ENCODE data around the gene COX6A2. TPM values are rescaled to one million over a fixed set of nuclear protein-coding genes. Genes with fewer than 3 reads are reported as not detected.
A peak's percentile ranks its signal among the peaks of the same experiment; 100 is the strongest.

COX6A2 gene
- total and polyA plus RNA-seq, 2 experiments from 2014 or later, result 1.7 TPM; not detected in 1

DNA sequence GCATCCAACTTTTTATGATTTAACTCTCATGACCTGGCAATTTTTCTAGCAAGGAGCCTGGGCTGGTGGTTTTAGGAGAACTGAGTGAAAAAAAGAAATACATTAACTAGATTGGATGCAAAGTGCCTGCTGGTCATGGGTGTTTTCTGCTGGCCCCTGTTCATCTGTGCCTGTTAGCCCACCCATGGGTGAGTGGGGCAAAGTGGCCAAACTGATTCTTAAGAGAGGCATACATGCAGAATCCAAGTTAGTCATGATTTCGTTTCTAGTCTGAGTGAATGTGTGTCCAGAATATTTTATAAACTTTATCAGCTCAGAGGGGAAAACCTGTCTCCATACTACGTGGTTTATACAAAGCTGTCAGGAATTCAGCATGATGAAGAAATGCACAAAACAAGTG is 39.6 kb downstream of the COX6A2 start:
- Histone ChIP-seq H3K36me3 (replicated peaks; ENCODE audit: insufficient read depth, low read depth) (no peaks in the 10 kb centered on the region), H3K27me3 (no peaks in the 10 kb centered on the region), H3K9me3 (ENCODE audit: low read depth) (no peaks in the 10 kb centered on the region), H3K4me3 (no peak overlapping the region), H2AFZ (no peak overlapping the region), H3K9me2 (replicated peaks; ENCODE audit: insufficient read depth) (no peaks in the 10 kb centered on the region), H3K27ac (no peak overlapping the region), H3K79me2 (no peaks in the 10 kb centered on the region), H3K4me2 (no peak overlapping the region), H3K4me1 (ENCODE audit: insufficient read depth) (no peaks in the 10 kb centered on the region), H4K20me1 (ENCODE audit: insufficient read depth, poor library complexity, severe bottlenecking) (no peaks in the 10 kb centered on the region)
- WGBS (ENCODE audit: low lambda C conversion rate, missing lambda C conversion rate), result 73% methylated on average over 2 of the region's 2 CpGs
- no peak for DNase-seq (ENCODE audit: low spot score)
- TF ChIP-seq, protein P1, sequence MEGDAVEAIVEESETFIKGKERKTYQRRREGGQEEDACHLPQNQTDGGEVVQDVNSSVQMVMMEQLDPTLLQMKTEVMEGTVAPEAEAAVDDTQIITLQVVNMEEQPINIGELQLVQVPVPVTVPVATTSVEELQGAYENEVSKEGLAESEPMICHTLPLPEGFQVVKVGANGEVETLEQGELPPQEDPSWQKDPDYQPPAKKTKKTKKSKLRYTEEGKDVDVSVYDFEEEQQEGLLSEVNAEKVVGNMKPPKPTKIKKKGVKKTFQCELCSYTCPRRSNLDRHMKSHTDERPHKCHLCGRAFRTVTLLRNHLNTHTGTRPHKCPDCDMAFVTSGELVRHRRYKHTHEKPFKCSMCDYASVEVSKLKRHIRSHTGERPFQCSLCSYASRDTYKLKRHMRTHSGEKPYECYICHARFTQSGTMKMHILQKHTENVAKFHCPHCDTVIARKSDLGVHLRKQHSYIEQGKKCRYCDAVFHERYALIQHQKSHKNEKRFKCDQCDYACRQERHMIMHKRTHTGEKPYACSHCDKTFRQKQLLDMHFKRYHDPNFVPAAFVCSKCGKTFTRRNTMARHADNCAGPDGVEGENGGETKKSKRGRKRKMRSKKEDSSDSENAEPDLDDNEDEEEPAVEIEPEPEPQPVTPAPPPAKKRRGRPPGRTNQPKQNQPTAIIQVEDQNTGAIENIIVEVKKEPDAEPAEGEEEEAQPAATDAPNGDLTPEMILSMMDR (IDR thresholded peaks at IDR 0.05; ENCODE audit: poor library complexity), result no peak
- TF ChIP-seq EZH2 (IDR thresholded peaks at IDR 0.05; ENCODE audit: borderline replicate concordance) (no peak), EZH2phosphoT487 (IDR thresholded peaks at IDR 0.05; ENCODE audit: low read depth, severe bottlenecking, unreplicated experiment) (no peak)

- Histone ChIP-seq H3K27ac (peak overlapping the region; percentile 30), H3K36me3 (replicated peaks; ENCODE audit: insufficient read depth, low read depth) (no peaks in the 10 kb centered on the region), H3K4me2 (no peak overlapping the region), H3K4me3 (no peak overlapping the region), H2AFZ (no peak overlapping the region), H3K9me3 (ENCODE audit: low read depth) (no peaks in the 10 kb centered on the region), H3K79me2 (no peaks in the 10 kb centered on the region), H3K9me2 (replicated peaks; ENCODE audit: insufficient read depth) (no peaks in the 10 kb centered on the region), H3K27me3 (no peaks in the 10 kb centered on the region), H3K4me1 (ENCODE audit: insufficient read depth) (no peaks in the 10 kb centered on the region), H4K20me1 (ENCODE audit: insufficient read depth, poor library complexity, severe bottlenecking) (no peaks in the 10 kb centered on the region)
- TF ChIP-seq EZH2 (IDR thresholded peaks at IDR 0.05; ENCODE audit: borderline replicate concordance) (no peak), EZH2phosphoT487 (IDR thresholded peaks at IDR 0.05; ENCODE audit: low read depth, severe bottlenecking, unreplicated experiment) (no peak)
- TF ChIP-seq, protein P1 (IDR thresholded peaks at IDR 0.05; ENCODE audit: poor library complexity), result no peak
- 55% methylated on average over 6 of the region's 6 CpGs for WGBS (ENCODE audit: low lambda C conversion rate, missing lambda C conversion rate)
- DNase-seq (ENCODE audit: low spot score), result peak; percentile 34
Observed at GRCh38 chr16:31386157-31386984, 41.8 kb downstream of the COX6A2 start.

- WGBS (ENCODE audit: low lambda C conversion rate, missing lambda C conversion rate), result 72% methylated on average over 4 of the region's 4 CpGs
- no peak overlapping the region for H2AFZ ChIP-seq
- H3K9me3 ChIP-seq (ENCODE audit: low read depth), result no peaks in the 10 kb centered on the region
- H3K79me2 ChIP-seq, result no peaks in the 10 kb centered on the region
- TF ChIP-seq, protein P1 (IDR thresholded peaks at IDR 0.05; ENCODE audit: poor library complexity), result no peak
- no peak for TF ChIP-seq EZH2phosphoT487 (IDR thresholded peaks at IDR 0.05; ENCODE audit: low read depth, severe bottlenecking, unreplicated experiment)
- TF ChIP-seq EZH2 (IDR thresholded peaks at IDR 0.05; ENCODE audit: borderline replicate concordance), result no peak
- no peaks in the 10 kb centered on the region for H3K27me3 ChIP-seq
- H3K4me2 ChIP-seq, result no peak overlapping the region
- H3K4me3 ChIP-seq, result no peak overlapping the region
- H3K36me3 ChIP-seq (replicated peaks; ENCODE audit: insufficient read depth, low read depth), result no peaks in the 10 kb centered on the region
- no peaks in the 10 kb centered on the region for H3K9me2 ChIP-seq (replicated peaks; ENCODE audit: insufficient read depth)
- H3K27ac ChIP-seq, result peak overlapping the region; percentile 30
- no peaks in the 10 kb centered on the region for H4K20me1 ChIP-seq (ENCODE audit: insufficient read depth, poor library complexity, severe bottlenecking)
- peak; percentile 55 for DNase-seq (ENCODE audit: low spot score)
- no peaks in the 10 kb centered on the region for H3K4me1 ChIP-seq (ENCODE audit: insufficient read depth)
Observed at GRCh38 chr16:31385680-31386079, 42.5 kb downstream of the COX6A2 start.

Data from hepatocyte (in vitro differentiated cells).